ENCODE data around the gene KLHL17. TPM values are rescaled to one million over a fixed set of nuclear protein-coding genes. Genes with fewer than 3 reads are reported as not detected.

KLHL17 gene
- polyA plus RNA-seq, 2 of the 4 experiments (the other 2 are of a cell fraction): 5.7 to 21.6 TPM

DNA sequence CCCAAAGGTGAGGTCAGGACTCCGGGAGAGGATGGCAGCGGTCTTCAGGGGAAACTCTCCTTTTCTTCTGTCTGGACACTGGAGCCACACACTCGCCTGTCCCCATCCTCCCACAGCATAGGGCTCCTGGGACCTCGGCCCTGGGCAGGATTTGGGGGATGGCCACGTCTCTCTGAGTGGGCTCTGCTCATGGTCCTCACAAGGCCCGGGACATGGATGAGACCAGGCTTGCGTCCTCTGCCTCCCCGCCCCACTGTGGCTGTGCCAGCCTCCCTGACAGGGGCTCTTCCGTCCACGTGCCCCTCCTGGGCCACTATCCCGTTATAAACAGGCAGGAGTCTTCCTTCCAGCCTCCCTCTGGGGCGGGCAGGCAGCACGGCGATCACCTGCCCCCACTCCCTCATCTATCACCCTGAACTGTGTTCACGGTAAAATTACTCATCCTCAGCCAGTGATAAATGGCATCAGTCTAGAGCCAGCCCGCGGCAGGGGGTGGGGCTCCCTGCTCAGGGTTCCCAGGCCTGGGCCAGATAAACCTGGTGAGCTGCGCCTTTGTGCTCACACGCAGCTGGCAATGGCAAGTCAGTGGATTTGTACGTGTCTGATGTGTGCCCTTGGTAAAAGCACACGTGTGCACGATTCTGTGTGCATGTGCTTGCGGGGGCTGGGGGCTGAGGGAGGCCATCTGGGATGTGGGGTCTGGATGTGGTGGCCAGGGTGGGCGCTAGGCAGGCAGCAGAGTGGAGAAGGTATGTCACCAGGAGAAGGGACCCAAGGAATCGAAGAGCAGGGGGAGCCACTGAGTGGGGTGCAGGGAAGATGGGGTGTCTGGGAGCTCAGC lies 49.3 kb upstream of the KLHL17 start (continued):
- no peak for TF ChIP-seq HEYL (CRISPR knock-in tag; IDR thresholded peaks at IDR 0.05)
- TF ChIP-seq CEBPB (IDR thresholded peaks at IDR 0.05): no peak
- TF ChIP-seq NPAS2 (CRISPR knock-in tag; IDR thresholded peaks at IDR 0.05; ENCODE audit: borderline replicate concordance): no peak
- TF ChIP-seq, protein P1, sequence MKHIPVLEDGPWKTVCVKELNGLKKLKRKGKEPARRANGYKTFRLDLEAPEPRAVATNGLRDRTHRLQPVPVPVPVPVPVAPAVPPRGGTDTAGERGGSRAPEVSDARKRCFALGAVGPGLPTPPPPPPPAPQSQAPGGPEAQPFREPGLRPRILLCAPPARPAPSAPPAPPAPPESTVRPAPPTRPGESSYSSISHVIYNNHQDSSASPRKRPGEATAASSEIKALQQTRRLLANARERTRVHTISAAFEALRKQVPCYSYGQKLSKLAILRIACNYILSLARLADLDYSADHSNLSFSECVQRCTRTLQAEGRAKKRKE (CRISPR knock-in tag; IDR thresholded peaks at IDR 0.05; ENCODE audit: low read depth): no peak
- no peak for TF ChIP-seq JUN (IDR thresholded peaks at IDR 0.05)
- no peak for TF ChIP-seq BHLHE40 (IDR thresholded peaks at IDR 0.05; ENCODE audit: low read depth, low read length)
- TF ChIP-seq EHMT2 (IDR thresholded peaks at IDR 0.05; ENCODE audit: low read depth): no peak
- no peak for TF ChIP-seq HOXB13 (CRISPR knock-in tag; IDR thresholded peaks at IDR 0.05; ENCODE audit: low read depth)
- no peak for TF ChIP-seq RNF2 (IDR thresholded peaks at IDR 0.05; ENCODE audit: borderline replicate concordance, low read depth)
- TF ChIP-seq, protein P2, sequence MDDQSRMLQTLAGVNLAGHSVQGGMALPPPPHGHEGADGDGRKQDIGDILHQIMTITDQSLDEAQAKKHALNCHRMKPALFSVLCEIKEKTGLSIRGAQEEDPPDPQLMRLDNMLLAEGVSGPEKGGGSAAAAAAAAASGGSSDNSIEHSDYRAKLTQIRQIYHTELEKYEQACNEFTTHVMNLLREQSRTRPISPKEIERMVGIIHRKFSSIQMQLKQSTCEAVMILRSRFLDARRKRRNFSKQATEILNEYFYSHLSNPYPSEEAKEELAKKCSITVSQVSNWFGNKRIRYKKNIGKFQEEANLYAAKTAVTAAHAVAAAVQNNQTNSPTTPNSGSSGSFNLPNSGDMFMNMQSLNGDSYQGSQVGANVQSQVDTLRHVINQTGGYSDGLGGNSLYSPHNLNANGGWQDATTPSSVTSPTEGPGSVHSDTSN (IDR thresholded peaks at IDR 0.05): no peak
- TF ChIP-seq JUNB (IDR thresholded peaks at IDR 0.05): no peak
- peak; percentile 77; the same call in 1 of the 2 replicates for TF ChIP-seq HOXB5 (CRISPR knock-in tag; IDR thresholded peaks at IDR 0.05)
- TF ChIP-seq CBX8 (IDR thresholded peaks at IDR 0.05): no peak
- no peak for TF ChIP-seq RFX5 (IDR thresholded peaks at IDR 0.05)

DNA sequence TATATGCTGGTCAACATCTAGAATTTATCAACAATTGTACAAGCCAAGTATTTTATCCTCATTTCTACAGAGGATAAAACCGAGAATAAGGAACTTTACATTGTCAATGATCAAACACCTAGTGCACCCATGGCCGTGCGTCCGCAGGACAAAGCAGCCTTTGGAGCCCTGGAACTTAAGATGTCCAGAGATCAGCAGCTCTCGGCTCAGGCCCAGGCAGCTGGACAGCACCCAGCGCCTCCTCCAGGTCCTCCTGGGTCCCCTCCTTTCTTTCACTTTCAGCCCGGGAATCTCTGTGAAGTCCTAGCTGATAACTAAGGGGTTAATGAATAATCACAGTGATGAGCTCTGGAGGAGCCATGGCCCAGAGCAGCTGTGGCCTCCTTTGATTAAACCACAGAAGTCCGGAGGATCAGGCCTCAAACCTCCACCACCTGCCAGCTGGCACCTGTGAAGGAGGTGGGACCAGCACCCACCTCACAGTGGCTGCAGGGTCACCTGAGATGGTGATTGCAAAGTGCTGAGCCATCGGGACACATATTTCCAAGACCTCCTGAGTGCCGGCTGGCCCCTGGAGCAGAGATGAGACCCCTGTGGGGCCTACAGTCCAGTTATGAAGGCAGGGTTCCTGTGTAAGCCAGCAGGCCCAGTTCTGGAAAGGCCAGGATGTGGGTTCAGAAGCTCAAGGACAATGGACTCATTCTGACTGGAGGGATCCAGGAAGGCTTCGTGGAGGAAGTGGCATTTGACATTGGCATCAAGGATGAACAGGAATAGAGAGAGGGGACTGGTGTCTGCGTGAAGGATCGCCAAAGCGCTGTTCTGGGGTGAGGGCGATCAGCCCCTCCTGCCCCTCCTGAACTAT lies 48.3 kb upstream of the KLHL17 start:
- FAIRE-seq: no peak
- POLR2A ChIA-PET: no interaction called here
- H3K27ac ChIP-seq: peak overlapping the region in 1 of 2 experiments; percentile 89; a peak in 4 of 6 replicates
- H3K9me3 ChIP-seq: no peaks in the 10 kb centered on the region
- TF ChIP-seq ZFP36 (IDR thresholded peaks at IDR 0.05; ENCODE audit: borderline replicate concordance, partially characterized antibody) (peak; percentile 90), RNF2 (IDR thresholded peaks at IDR 0.05; ENCODE audit: borderline replicate concordance, low read depth) (no peak)
- H3K4me1 ChIP-seq: peaks cover 53% of the 10 kb centered on the region
- CTCF ChIA-PET: interaction anchor here (0.8 to 4.3 kb wide), 8 partner anchors 8 to 64 kb away, joined by 3 to 30 read pairs (median 4); no protein-coding TSS in a partner anchor
- peak; percentile 3 to 6; a peak in 3 of 6 replicates for ATAC-seq
- peak overlapping the region; percentile 52 for H3K4me2 ChIP-seq
- no peak for DNase-seq (ENCODE audit: low read depth in 1 of 2, low spot score in 1 of 2)
- WGBS (ENCODE audit: missing lambda C conversion rate): 71% methylated on average over 14 of the region's 15 CpGs
- no peak overlapping the region for H3K4me3 ChIP-seq

- Histone ChIP-seq H3K4me1 (peaks cover 49% of the 10 kb centered on the region), H3K4me2 (peak overlapping the region; percentile 52), H3K9me3 (no peaks in the 10 kb centered on the region), H3K27ac (peak overlapping the region in 1 of 2 experiments; percentile 89; a peak in 3 of 6 replicates), H3K4me3 (no peak overlapping the region)
- ATAC-seq (peak; percentile 70 to 84), DNase-seq (ENCODE audit: low read depth in 1 of 2, low spot score in 1 of 2) (peak; percentile 52 to 77), FAIRE-seq (no peak)
- ChIA-PET POLR2A (no interaction called here), CTCF (interaction anchor here (0.8 to 4.3 kb wide), 5 partner anchors 8 to 39 kb away, joined by 3 to 30 read pairs (median 4); no protein-coding TSS in a partner anchor)
- WGBS (ENCODE audit: missing lambda C conversion rate): 19% methylated on average over 18 of the region's 24 CpGs
- TF ChIP-seq, protein P3, sequence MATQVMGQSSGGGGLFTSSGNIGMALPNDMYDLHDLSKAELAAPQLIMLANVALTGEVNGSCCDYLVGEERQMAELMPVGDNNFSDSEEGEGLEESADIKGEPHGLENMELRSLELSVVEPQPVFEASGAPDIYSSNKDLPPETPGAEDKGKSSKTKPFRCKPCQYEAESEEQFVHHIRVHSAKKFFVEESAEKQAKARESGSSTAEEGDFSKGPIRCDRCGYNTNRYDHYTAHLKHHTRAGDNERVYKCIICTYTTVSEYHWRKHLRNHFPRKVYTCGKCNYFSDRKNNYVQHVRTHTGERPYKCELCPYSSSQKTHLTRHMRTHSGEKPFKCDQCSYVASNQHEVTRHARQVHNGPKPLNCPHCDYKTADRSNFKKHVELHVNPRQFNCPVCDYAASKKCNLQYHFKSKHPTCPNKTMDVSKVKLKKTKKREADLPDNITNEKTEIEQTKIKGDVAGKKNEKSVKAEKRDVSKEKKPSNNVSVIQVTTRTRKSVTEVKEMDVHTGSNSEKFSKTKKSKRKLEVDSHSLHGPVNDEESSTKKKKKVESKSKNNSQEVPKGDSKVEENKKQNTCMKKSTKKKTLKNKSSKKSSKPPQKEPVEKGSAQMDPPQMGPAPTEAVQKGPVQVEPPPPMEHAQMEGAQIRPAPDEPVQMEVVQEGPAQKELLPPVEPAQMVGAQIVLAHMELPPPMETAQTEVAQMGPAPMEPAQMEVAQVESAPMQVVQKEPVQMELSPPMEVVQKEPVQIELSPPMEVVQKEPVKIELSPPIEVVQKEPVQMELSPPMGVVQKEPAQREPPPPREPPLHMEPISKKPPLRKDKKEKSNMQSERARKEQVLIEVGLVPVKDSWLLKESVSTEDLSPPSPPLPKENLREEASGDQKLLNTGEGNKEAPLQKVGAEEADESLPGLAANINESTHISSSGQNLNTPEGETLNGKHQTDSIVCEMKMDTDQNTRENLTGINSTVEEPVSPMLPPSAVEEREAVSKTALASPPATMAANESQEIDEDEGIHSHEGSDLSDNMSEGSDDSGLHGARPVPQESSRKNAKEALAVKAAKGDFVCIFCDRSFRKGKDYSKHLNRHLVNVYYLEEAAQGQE (IDR thresholded peaks at IDR 0.05): no peak
- TF ChIP-seq FOSB (CRISPR knock-in tag; IDR thresholded peaks at IDR 0.05) (no peak), RAD21 (conservative IDR thresholded peaks at IDR 0.05 in 1 of 2, IDR thresholded peaks at IDR 0.05 in 1 of 2) (0 out of 5 replicates have a peak, but pooled peaks of 1 of the 2 experiments have one; percentile 9), NFE2L2 (conservative IDR thresholded peaks at IDR 0.05; ENCODE audit: low read length) (no peak)
- TF ChIP-seq, protein P4, sequence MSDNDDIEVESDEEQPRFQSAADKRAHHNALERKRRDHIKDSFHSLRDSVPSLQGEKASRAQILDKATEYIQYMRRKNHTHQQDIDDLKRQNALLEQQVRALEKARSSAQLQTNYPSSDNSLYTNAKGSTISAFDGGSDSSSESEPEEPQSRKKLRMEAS (IDR thresholded peaks at IDR 0.05): peak; percentile 37
These were observed 47.6 kb upstream of the KLHL17 start for GRCh38 chr1:912740-913301.
